MM.1S (cell line): Measurements from ENCODE around the gene RPS3A.

Experiments
- EZH2 ChIP-seq: fragments of 300-600 bp; sonication (generic); optimal IDR thresholded peaks from 2 replicates; pipeline ENCODE3; 2017; ENCODE audit warnings: low read depth, mild to moderate bottlenecking, antibody characterized with exemption, low read length, mixed read lengths
- EZH2phosphoT487 ChIP-seq: fragments of 300-600 bp; sonication (generic); IDR thresholded peaks from 2 replicates; pipeline ENCODE4 v1.6.1; 2018; ENCODE audit warnings: antibody characterized with exemption, low read length
- TF ChIP-seq, protein P1 (sequence below): fragments of 300-600 bp; sonication (generic); IDR thresholded peaks from 2 replicates; pipeline ENCODE4 v1.5.1; 2016; ENCODE audit warnings: antibody characterized with exemption, low read length, mixed read lengths

DNA sequence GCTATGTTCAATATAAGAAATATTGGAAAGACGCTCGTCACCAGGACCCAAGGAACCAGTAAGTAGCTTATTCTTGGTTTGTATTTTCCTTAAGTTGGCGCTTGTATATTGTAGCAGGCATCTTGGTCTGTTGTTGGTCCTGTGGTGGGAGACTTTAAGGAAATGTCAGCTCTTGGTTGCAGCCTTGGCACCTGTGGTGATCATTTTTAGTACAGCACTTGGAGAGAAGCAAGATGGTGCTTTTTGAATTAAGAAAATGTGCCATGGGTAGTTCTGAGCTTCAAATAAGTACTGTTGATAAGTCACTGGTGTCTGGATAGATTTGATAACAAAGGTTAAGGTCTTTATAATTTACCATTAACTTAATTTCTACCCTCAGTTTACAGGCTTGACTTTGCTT is 1.1 kb downstream of the RPS3A start:
- TF ChIP-seq EZH2 (no peak), EZH2phosphoT487 (no peak)
- TF ChIP-seq, protein P1, sequence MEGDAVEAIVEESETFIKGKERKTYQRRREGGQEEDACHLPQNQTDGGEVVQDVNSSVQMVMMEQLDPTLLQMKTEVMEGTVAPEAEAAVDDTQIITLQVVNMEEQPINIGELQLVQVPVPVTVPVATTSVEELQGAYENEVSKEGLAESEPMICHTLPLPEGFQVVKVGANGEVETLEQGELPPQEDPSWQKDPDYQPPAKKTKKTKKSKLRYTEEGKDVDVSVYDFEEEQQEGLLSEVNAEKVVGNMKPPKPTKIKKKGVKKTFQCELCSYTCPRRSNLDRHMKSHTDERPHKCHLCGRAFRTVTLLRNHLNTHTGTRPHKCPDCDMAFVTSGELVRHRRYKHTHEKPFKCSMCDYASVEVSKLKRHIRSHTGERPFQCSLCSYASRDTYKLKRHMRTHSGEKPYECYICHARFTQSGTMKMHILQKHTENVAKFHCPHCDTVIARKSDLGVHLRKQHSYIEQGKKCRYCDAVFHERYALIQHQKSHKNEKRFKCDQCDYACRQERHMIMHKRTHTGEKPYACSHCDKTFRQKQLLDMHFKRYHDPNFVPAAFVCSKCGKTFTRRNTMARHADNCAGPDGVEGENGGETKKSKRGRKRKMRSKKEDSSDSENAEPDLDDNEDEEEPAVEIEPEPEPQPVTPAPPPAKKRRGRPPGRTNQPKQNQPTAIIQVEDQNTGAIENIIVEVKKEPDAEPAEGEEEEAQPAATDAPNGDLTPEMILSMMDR: no peak
